Middle frontal gyrus (tissue), 1 donor: ENCODE results near the gene GNLY.

Experiments
- DNase-seq: peaks from one replicate; pipeline ENCODE4 v3.0.0-alpha.2; 2015; ENCODE audit warnings: low spot score; ENCODE audit errors: extremely low spot score

The GNLY gene

GRCh38 chr2:85725451-85725850, 31.3 kb downstream of the GNLY start:
- no peak for DNase-seq

DNA sequence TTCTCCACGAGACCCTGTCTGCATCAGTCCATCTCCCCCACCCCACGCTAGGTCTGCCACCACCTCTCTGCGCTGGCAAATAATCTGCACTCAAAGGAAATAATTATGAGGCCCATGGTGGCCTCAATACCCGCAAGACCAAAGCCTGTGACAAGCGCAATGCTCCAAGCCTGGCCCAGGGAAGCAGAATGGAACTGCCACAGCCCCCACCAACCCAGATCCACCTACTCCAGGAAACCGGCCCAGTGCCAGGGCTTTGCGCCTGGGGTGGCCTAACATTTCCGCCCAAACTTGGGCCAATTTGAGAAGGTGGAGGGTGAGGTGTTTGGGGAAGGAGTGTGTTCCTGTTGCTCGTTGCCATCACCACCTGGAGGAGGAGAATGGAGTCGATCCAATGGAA, 33.6 kb downstream of the GNLY start:
- DNase-seq: no peak

GRCh38 chr2:85728342-85728741, 34.2 kb downstream of the GNLY start:
- DNase-seq: no peak

DNA sequence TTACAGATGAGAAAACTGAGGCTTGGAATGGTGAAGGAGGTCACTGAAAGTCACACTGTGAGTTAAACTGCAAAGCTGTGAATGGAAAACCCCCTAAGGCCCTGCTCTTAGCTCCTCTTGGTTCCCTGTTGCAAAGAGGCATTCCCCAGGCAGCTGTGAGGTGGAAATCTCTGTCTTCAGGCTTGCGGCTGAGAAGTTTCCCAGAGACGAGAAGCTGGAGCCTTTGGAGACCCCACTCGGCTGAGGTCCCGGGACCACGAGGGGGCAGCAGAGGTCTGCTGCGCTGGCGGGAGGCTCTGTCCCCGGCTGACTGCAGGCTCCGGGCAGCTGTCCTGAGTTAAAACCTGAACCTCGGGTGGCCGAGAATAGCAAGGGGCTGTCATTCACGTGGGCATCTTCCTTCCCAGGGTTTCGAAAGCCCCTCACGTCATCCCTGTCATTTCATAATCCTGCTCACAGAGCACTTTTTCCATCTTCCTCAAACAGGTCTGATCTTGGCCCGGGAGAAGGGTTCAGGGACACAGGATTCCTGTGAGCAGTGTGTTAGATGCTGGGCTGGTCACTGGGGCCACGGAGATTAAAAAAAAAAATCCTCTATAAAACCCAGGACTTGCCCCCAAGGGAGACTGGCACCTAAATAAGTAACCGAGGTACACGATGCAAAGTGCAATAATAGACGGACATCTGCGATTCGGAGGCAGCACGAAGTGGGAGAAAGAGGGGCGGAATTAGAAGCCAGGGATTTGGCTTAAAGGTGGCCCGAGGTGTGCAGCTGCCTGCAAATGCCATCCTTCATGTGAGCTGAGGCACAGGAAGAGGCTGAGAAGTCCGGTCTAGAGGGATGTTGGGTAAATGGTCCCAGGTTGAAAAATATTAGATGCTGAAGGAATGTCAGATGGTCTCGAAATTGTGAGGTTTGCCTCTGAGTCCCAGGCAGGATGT, 35.0 kb downstream of the GNLY start:
- peak; percentile 77 for DNase-seq

DNA sequence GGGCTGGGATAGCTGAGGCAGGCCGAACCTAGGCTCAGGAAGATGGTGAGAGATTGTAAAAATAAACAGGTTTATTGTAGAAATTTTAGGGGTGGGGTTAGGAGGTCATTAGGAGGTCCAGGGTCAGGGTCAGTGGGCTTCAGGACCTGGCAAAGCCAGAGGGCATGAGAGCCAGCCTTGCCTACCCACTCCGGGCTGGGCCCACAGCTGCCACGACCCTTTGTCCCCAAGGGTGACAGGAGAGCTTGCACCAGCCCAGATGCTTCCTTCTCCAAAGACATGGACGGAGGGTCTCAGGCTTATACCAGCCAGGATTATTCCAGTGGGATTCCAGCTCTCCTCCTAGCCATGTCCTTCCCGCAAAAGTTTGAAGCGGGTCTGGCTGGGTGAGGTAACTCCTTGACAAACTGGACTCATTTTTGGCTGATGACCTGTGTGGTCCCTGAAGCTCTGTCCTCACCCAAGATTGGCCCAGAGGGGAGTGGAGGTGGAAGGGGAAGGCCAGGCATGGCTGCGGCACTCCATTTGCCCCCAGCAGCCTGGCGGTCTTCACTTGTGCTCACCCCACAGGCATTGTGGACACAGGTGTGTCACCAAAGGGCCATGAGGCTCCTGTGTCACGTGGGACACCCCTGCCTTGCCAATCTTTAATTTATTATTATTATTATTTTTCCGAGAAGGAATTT, 35.8 kb downstream of the GNLY start:
- DNase-seq: no peak

- DNase-seq: no peak
Observed at GRCh38 chr2:85730686-85731230, 36.6 kb downstream of the GNLY start.

DNA sequence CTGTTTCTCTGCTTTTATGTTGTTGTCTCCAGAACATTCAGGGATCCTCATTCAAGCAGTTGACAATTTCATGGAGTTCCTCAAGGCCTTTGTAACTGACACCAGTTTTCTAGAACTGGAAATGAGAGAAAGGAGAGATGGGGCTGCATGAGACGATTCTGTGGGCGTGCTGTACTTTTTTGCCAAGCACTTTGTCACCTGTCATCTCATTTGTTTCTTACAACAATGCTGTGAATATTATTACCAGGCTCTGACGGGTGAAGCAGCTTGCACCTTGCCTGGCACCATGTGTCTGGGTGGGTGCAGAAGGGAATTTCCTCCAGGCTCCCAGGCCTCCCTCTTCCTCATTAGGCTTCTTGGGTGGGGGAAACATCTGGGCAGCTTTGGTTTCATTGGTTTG, 37.4 kb downstream of the GNLY start:
- no peak for DNase-seq

GRCh38 chr2:85732467-85733120, 38.4 kb downstream of the GNLY start:
- no peak for DNase-seq

GRCh38 chr2:85733121-85733960, 39.2 kb downstream of the GNLY start:
- DNase-seq: no peak

GRCh38 chr2:85734015-85734414, 39.9 kb downstream of the GNLY start:
- DNase-seq: no peak

DNA sequence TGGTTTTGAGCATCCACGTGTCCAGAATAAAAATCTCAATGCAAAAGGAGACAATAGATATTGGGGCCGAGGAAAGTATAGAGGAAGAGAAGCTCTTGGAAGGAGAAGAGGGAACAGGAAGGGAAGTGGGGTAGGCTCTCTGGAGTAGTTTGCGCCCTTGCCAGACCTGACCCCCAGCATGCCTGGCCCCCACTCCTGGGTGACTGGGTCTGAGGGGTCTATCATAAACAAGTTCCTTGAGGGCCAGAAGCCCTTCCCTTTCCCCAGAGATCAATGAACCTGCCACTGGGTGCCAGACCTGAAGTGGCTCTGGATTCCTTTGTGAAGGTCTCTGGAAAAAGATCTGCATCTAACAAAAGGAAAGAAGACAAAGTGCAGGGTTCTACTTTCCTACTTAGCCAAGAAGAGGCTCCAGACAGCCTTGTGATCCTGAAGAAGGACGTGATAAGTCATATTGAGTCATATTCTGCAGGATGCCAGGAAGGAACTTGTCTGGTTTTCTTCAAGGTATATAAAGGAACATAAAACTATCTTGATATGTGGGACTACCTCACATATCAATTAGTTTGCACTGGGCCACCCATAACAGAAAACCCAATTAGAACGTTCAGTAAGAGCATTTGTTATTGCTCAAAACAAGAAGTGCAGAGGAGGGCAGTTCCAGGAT, 40.9 kb downstream of the GNLY start:
- no peak for DNase-seq

GRCh38 chr2:85735691-85736090, 41.5 kb downstream of the GNLY start:
- no peak for DNase-seq

- no peak for DNase-seq
Observed at GRCh38 chr2:85736456-85737355, 42.5 kb downstream of the GNLY start.

DNA sequence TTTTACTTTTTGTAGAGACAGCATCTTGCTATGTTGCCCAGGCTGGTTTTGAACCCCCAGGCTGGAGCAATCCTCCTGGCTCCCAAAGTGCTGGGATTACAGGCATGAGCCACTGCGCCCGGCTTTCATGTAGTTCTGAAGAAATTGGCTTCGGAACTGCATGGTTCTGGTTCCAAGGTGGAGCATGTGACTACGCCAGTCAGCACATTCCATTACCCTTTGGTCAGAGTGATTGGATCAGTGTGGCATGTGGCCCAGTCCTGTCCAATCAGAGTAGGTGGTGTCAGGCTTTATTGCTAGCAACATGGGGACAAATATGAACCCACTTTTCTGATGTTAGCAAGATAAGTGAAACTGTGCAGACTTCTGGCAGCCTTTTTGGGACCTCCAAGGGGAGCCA, 43.3 kb downstream of the GNLY start:
- no peak for DNase-seq

DNA sequence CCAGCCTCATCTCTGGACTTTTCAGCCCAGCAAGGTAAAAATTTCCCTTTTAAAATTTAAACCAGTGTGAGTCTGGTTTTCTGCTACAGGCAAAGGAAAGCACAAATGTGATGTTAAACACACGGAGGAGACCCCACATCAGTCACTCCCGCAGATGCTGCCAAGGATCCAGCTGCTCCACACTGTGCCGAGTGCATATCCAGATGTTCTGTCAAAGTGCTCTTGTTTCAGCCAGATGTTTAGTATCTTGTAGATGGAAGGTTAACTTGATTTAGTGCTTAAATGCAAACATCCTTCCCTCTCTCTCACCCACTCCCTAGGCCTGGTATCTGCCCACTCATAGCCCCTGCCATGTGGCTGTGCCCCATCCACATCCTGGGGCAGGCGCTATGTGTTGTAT, 43.8 kb downstream of the GNLY start:
- no peak for DNase-seq

DNA sequence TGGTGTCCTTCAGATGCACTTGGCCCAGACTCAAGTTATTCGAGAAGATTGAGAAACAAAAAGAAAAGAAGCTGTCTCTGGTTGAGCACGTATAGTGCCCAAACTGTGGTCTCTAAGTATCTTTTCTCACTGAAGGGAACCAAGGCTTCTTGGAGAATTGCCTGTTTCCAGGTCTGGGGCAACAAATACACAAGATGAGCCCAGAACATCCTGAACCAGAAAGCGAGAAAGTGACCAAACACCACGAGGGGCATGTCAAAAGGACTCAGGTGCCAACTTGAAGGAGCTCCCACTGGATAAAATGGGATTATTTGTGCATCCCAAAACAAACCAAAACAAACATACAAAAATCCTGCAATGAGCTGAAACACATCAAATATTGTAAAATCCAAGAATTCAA, 46.0 kb downstream of the GNLY start:
- DNase-seq: no peak

DNA sequence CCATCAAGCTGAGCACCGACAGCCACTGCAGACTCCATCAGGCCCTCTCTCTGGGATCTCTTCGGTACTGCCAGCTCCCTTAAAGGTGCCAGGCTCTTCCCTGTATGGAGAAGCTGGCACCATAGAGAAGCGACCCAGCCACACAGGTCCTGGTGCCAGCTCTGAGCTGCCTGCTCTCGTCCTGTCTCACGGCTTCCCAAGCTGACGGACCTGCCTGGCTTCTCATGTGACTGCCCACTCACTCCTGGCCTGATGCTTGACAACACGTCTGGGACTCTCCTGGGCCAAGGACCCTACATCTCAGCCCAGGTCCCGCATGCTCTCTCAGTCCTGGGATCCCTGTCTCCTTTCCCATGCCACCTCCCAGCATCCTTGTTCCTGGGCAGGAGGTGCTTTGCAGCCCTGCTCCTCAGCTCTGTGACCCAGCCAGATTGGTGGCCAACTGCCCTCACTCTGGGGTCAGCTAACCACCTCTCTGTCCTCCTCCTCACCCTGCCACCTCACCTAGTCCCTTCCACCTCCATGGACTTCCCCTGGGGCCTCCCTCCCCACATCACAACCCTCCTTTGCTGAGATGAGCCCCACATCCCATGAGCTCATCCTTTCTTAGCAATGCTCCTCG, 47.2 kb downstream of the GNLY start:
- no peak for DNase-seq

DNA sequence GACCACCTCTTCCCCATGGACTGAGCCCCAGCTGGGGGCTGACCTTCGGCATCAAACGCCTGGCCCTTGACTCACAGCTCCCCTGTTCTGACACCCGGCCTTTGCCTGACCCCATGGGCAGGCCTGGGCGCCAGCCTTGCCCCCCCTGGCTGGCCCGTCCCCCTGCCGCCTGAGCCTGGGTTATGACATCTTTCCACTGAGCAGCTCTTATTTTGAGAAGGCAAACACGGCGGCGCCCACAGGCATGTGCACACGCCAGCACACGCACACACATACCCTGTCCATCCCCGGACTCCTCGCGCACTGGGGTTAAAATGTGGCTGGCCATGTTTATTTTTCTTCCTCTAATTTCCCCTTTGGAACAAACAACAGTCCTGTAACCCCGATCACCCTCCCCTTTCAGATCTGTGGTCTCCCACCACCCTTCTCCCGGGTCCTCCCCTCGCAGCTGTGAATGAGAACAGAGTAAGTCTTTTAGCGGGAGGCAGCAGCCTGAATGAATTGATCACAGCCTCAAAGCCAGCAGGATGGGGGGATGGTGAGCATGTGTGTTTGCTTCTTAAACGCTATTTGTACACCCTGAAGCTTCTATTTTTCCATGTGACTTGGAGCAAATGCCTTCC, 47.8 kb downstream of the GNLY start:
- DNase-seq: peak; percentile 75
